Right lobe of liver (tissue), 6 donors: ENCODE results near the gene CIROP. TPM values are rescaled to one million over a fixed set of nuclear protein-coding genes. Genes with fewer than 3 reads are reported as not detected.

ENCODE experiments used
- ATAC-seq, 4 donors: fragments of 200-7000 bp; cut with Tn5 transposase; one replicate each; pipeline ENCODE4 v1.9.1; 2020; ENCODE audit warnings: mild to moderate bottlenecking in 4 of 4, moderate library complexity in 4 of 4
- DNase-seq, 3 donors: peaks; one replicate each; pipeline ENCODE4 v3.0.0-alpha.2; 2020
- H3K27ac ChIP-seq, 3 donors: fragments of 200-600 bp; one replicate each; pipeline ENCODE4 v1.8.0; 2022
- H3K27me3 ChIP-seq, 2 donors: fragments of 200-600 bp; one replicate each; pipeline ENCODE4 v1.8.0; 2022
- H3K36me3 ChIP-seq, 4 donors: fragments of 200-600 bp; sonication (generic) in 1 of 4; one replicate each; pipeline versions ENCODE4 v1.5.1 to v1.8.0; 2017 to 2022; ENCODE audit warnings: control low read depth in 1 of 4
- H3K4me1 ChIP-seq, 4 donors: fragments of 200-600 bp; sonication (generic) in 1 of 4; one replicate each; pipeline versions ENCODE4 v1.5.1 to v1.8.0; 2017 to 2022; ENCODE audit warnings: control low read depth in 1 of 4
- H3K4me3 ChIP-seq, 3 donors: fragments of 200-600 bp; one replicate each; pipeline ENCODE4 v1.8.0; 2022
- H3K9me3 ChIP-seq, 4 donors: fragments of 200-600 bp; sonication (generic) in 1 of 4; one replicate each; pipeline versions ENCODE4 v1.5.1 to v1.8.0; 2017 to 2022; ENCODE audit warnings: control low read depth in 1 of 4
- POLR2A ChIP-seq: fragments of 450-650 bp; IDR thresholded peaks from one replicate; pipeline ENCODE4 v1.6.1; 2017; ENCODE audit warnings: antibody characterized with exemption, mild to moderate bottlenecking
- WGBS: methylation state at CpG from one replicate; pipeline ENCODE4 v1.1.6; 2018; ENCODE audit warnings: low coverage, low lambda C conversion rate; ENCODE audit not compliant: insufficient coverage; ENCODE audit errors: missing lambda C conversion rate; 5-methylcytosine and 5-hydroxymethylcytosine counted together
- intact Hi-C, 2 donors: fragments of 100-400 bp; cut with DNase I; formaldehyde crosslinking; loops; one replicate each; pipeline versions ENCODE4 v1.11.2 to v1.14.1; 2022
- total RNA-seq, 6 experiments: library from RNA; depleted of rRNA in 2 of 6; stranded (reverse); fragments of >200 nt in 2 of 6; fragmentation: NEBNext Ultra II Directional in 3 of 6; extraction: Animal tissue kit (Norgen Biotek cat#: 25700) in 3 of 6; gene quantifications; one replicate each; pipeline versions ENCODE4 v1.1.0 to v1.2.4, GENCODE V29; 2016 to 2023
- TF ChIP-seq, protein P1 (sequence below), 4 donors: fragments of 200-600 bp in 3 of 4; fragments of 450-650 bp in 1 of 4; IDR thresholded peaks; one replicate each; pipeline versions ENCODE4 v1.5.1 to v1.8.0; 2016 to 2022; ENCODE audit warnings: antibody characterized with exemption in 4 of 4, mild to moderate bottlenecking in 2 of 4
- donor health status: DM: no; HTN: yes; CAD: no.
- donor health status: DM: no; HTN: no; CAD: no.
- donor health status: DM: no; HTN: no; CAD: no.
- donor health status: DM: no; HTN: yes; CAD: no.
- donor health status: DM: no; HTN: yes; CAD: no.

The CIROP gene
- total RNA-seq, 6 experiments from 2014 or later: not detected

DNA sequence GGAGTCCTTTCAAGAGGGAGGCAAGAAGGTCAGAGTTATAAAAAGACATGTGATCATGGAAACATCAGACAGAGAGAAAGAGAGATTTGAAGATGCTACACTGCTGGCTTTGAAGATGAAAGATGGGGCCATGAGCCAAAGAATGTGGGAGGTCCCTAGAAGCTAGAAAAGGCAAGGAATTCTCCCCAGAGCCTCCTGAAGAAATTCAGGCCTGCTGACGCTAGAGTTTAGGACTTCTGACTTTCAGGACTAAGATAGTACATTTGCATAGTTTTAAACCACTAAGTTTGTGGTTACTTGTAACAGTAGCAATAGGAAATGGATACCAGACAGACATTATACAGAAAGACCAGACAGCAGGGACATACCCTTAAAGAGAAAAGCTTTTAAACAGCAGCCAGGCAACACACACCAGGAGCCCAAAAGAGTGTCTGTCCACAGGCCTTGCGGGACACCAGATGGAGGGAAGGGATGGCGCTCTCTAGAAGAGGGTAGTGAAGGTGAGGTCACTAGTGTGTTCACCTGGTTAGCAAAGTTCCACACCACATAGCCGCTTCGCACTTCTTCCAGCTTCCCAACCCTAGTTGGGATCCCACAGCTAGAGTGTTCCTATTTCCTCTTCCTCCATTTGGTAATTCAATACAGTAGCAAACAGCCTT lies 43.9 kb upstream of the CIROP start:
- DNase-seq (no peak), ATAC-seq (no peak)
- intact Hi-C loops: no loop called here
- WGBS: 85% methylated on average over 4 of the region's 5 CpGs
- TF ChIP-seq, protein P1, sequence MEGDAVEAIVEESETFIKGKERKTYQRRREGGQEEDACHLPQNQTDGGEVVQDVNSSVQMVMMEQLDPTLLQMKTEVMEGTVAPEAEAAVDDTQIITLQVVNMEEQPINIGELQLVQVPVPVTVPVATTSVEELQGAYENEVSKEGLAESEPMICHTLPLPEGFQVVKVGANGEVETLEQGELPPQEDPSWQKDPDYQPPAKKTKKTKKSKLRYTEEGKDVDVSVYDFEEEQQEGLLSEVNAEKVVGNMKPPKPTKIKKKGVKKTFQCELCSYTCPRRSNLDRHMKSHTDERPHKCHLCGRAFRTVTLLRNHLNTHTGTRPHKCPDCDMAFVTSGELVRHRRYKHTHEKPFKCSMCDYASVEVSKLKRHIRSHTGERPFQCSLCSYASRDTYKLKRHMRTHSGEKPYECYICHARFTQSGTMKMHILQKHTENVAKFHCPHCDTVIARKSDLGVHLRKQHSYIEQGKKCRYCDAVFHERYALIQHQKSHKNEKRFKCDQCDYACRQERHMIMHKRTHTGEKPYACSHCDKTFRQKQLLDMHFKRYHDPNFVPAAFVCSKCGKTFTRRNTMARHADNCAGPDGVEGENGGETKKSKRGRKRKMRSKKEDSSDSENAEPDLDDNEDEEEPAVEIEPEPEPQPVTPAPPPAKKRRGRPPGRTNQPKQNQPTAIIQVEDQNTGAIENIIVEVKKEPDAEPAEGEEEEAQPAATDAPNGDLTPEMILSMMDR (IDR thresholded peaks at IDR 0.05): no peak
- no peak for TF ChIP-seq POLR2A
- H3K9me3 ChIP-seq: no peaks in the 10 kb centered on the region
- no peak overlapping the region for H3K4me3 ChIP-seq
- no peaks in the 10 kb centered on the region for H3K27me3 ChIP-seq
- H3K36me3 ChIP-seq: no peaks in the 10 kb centered on the region
- H3K4me1 ChIP-seq: no peaks in the 10 kb centered on the region
- H3K27ac ChIP-seq: no peak overlapping the region

DNA sequence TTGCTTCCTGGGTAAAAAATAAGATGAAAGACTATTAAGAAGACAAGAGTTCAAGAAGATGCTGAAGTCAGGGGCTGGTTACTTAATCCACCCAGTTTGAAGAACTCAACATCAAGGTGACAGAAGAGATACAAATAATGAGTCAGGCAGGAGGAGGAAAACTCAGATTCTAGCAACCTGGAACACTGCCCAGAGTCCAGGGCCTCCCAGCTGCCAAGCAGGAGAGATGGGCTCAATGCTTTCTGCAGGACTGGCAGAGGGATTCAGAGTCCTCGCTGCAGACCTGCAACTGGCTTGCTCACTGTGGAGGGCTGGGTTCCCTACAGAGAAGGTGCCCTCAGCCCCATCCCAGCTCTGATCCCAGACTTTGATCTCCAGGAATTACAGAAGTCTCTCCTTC lies 42.9 kb upstream of the CIROP start:
- TF ChIP-seq POLR2A: no peak
- TF ChIP-seq, protein P1 (IDR thresholded peaks at IDR 0.05): no peak
- intact Hi-C loops: no loop called here
- no peaks in the 10 kb centered on the region for H3K27me3 ChIP-seq
- H3K36me3 ChIP-seq: no peaks in the 10 kb centered on the region
- no peaks in the 10 kb centered on the region for H3K9me3 ChIP-seq
- no peaks in the 10 kb centered on the region for H3K4me1 ChIP-seq
- H3K4me3 ChIP-seq: no peak overlapping the region
- H3K27ac ChIP-seq: no peak overlapping the region
- no CpG with 5 or more reads among the region's 1 CpG for WGBS
- peak in 1 of 4 donors; percentile 43 for ATAC-seq
- no peak for DNase-seq

DNA sequence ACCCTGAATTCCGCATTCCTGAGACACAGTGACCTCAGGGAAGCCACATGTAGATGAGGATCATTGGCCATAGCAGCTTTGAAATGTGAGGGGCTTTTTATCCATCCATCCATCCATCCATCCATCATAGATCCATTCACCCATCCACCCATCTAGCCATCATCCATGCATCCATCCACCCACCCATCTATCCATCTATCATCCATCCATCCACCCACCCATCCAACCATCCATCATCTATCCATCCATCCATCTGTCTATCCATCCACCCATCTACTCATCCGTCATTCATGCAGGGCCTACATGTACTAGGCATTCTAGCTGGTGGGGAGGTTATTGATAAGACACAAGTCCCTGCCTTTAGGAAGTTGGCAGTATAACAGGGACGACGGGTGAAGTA lies 42.2 kb upstream of the CIROP start:
- WGBS: 80% methylated on average over 4 of the region's 4 CpGs
- ATAC-seq: no peak
- no peak for DNase-seq
- no peaks in the 10 kb centered on the region for H3K9me3 ChIP-seq
- H3K27ac ChIP-seq: no peak overlapping the region
- H3K4me3 ChIP-seq: no peak overlapping the region
- no peaks in the 10 kb centered on the region for H3K36me3 ChIP-seq
- no peaks in the 10 kb centered on the region for H3K4me1 ChIP-seq
- intact Hi-C loops: no loop called here
- TF ChIP-seq, protein P1 (IDR thresholded peaks at IDR 0.05): no peak
- TF ChIP-seq POLR2A: no peak
- H3K27me3 ChIP-seq: no peaks in the 10 kb centered on the region

DNA sequence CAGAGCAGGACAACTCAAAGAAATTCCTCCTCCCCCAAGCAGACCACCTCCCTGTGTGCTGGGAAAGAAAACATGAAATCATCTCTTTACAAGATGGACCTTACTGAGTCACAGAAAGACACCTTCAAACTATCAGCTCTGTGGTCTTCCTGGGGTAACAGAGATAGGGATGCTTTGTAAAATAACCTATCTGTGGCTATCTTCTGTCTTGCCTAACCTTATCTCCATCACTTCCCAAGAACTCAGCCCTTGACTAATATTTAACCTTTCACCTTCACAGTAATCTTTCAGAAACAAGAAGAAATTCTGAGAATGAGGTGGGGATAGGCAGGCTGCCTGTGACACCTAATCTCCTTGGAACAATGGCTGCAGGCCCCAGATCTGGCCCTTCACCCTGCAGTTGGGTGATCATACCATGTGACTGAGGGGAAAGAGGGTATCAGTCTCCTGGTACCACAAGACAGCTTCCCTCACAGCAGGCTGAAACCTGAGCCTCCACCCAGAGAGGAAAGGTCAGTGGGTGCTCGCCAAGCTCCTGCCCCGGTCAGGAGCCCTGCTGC lies 41.6 kb upstream of the CIROP start:
- H3K4me1 ChIP-seq: no peaks in the 10 kb centered on the region
- TF ChIP-seq, protein P1 (IDR thresholded peaks at IDR 0.05): no peak
- no peak for TF ChIP-seq POLR2A
- 20% methylated on average over 1 of the region's 2 CpGs for whole genome bisulfite sequencing
- no peak overlapping the region for H3K27ac ChIP-seq
- intact Hi-C loops: no loop called here
- ATAC-seq (no peak), DNase-seq (no peak)
- no peaks in the 10 kb centered on the region for H3K36me3 ChIP-seq
- H3K9me3 ChIP-seq: no peaks in the 10 kb centered on the region
- no peaks in the 10 kb centered on the region for H3K27me3 ChIP-seq
- H3K4me3 ChIP-seq: no peak overlapping the region
